ENCODE results near the gene ATXN1.

ATXN1 gene

GRCh38 chr6:16761471-16762267, 409 bp upstream of the ATXN1 start:
- peak; percentile 87 for DNase-seq

GRCh38 chr6:16759646-16760515, 1.4 kb downstream of the ATXN1 start:
- peak; percentile 84 for DNase-seq

- no peak for DNase-seq
Measured at GRCh38 chr6:16759181-16759645, 2.0 kb downstream of the ATXN1 start.

- no peak for DNase-seq
Measured at GRCh38 chr6:16758163-16758975, 2.9 kb downstream of the ATXN1 start.

- DNase-seq = no peak
Measured at GRCh38 chr6:16757332-16757731, 3.9 kb downstream of the ATXN1 start.

GRCh38 chr6:16756660-16757255, 4.5 kb downstream of the ATXN1 start:
- DNase-seq = no peak

GRCh38 chr6:16755544-16755943, 5.7 kb downstream of the ATXN1 start:
- no peak for DNase-seq

GRCh38 chr6:16754876-16755275, 6.4 kb downstream of the ATXN1 start:
- DNase-seq = no peak

- no peak for DNase-seq
Measured at GRCh38 chr6:16754274-16754673, 7.0 kb downstream of the ATXN1 start.

GRCh38 chr6:16753341-16753740, 7.9 kb downstream of the ATXN1 start:
- no peak for DNase-seq

- DNase-seq = no peak
Measured at GRCh38 chr6:16752206-16752866, 8.9 kb downstream of the ATXN1 start.

- no peak for DNase-seq
Measured at GRCh38 chr6:16751251-16751946, 9.9 kb downstream of the ATXN1 start.

- no peak for DNase-seq
Measured at GRCh38 chr6:16750566-16750965, 10.7 kb downstream of the ATXN1 start.

- no peak for DNase-seq
Measured at GRCh38 chr6:16749516-16750485, 11.5 kb downstream of the ATXN1 start.

- no peak for DNase-seq
Measured at GRCh38 chr6:16748025-16748319, 13.3 kb downstream of the ATXN1 start.

GRCh38 chr6:16747232-16748024, 13.8 kb downstream of the ATXN1 start:
- no peak for DNase-seq

GRCh38 chr6:16746812-16747211, 14.4 kb downstream of the ATXN1 start:
- DNase-seq = no peak

GRCh38 chr6:16746401-16746800, 14.9 kb downstream of the ATXN1 start:
- no peak for DNase-seq

- no peak for DNase-seq
Measured at GRCh38 chr6:16743664-16744210, 17.5 kb downstream of the ATXN1 start.

Data from stimulated activated CD8-positive, alpha-beta memory T cell treated with anti-CD3 and anti-CD28 coated beads, Interleukin-4, amount 100 ng/mL, for 48 hours (primary cell).